ENCODE measurements around the gene UCP3.

The UCP3 gene, protein sequence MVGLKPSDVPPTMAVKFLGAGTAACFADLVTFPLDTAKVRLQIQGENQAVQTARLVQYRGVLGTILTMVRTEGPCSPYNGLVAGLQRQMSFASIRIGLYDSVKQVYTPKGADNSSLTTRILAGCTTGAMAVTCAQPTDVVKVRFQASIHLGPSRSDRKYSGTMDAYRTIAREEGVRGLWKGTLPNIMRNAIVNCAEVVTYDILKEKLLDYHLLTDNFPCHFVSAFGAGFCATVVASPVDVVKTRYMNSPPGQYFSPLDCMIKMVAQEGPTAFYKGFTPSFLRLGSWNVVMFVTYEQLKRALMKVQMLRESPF

DNA sequence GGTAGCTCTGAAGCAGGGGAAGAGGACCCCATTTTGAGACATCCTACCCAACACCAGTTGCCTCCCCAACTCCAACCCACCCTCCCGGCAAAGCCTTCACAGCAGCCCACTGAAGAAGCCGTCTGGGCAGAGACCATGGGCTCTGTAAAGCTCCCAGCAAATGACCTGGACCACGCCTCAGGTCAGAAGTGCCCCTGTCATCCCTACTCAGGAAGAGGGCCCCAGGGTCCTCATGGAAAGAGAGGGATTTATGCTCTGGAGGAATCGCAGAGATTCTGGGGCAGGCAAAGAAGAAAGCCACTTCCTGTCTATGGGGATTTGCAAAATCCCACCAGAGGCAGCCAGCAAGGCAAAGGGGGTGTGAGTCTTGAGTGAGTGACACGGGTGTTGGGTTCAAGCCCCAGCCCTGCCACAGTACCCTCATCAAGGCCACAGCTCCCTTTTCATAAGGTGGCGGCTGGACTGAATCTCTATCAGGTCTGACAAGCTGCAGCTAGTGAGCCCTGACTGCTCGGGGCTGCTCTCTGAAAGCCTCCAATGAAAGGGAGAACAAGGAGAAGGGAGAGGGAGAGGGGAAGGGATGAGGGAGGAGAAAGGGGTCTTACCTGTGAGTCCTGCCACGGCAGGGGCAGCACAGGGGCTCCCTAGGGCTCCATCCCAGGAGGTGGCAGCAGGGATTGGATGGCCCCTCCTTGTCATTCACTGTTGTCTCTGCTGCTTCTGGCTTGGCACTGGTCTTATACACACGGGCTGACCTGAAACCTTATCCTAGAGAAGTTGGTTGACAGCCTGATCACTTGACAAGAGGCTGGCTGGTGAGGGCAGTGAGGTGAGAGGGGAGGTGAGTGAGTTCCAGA lies at the start of gene UCP3:
Gene UCP3, minus strand, starts transcription at position 713 of the 857 bp plus-strand sequence. CDS start 2,043 bp downstream, outside the sequence.
- DNase-seq (ENCODE audit: low read depth in 3 of 3) = no peak

DNA sequence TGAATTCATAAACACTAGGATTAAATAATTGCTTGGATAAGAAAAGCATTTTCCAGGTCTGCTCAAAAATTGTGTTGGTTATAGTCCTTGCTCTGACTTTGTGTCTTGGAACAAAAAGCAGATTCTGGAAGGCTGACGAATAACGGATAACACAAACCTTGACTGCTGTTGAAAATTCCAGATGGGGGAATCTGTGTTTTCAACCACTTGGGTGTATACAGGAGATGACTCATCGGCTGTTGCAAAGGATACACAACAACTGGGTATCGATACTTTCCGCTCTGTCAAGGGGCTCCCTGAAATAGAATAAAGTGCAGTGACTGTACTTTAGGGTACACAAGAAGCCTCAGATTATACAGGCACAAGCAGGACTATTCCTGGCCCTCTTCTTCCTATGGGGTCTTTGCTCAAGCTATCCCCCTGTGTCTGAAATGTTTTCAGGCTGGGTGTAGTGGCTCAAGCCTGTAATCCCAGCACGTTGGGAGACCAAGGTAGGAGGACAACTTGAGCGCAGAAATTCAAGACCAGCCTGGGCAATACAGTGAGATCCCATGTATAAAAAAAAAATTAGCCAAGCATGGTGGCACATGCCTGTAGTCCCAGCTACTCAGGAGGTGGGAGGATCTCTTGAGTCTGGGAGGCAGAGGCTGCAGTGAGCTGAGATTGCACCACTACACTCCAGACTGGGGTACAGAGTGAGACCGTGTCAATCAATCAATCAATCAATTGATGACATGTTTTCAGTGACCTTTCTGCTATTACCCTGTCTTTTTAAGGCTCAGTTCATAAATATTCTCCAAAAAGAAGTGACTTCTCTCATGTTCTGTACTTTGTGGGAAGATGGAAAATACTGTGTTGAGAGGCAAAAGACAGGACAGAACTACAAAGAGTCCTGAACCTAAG lies 48.6 kb upstream of the UCP3 start:
- DNase-seq (ENCODE audit: low read depth in 3 of 3) = no peak

DNA sequence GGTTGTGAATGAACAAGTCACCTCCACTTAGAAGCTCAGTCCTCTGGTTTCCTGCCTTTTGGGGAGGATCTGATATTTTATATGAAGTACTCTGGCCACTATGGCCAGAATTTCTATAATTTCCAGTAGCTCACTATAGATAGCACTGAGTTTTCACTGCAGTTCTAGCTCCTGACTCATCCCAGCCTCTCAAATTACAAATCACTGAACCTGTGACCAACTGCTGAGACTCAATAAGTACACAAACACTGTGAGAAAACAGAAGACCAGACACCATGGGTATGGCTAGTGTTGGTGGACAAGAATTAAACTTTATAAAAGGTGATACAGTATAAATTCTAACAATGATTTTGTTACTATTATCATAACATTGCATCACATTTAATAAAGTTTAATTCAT lies 47.1 kb upstream of the UCP3 start:
- no peak for DNase-seq (ENCODE audit: low read depth in 3 of 3)

DNA sequence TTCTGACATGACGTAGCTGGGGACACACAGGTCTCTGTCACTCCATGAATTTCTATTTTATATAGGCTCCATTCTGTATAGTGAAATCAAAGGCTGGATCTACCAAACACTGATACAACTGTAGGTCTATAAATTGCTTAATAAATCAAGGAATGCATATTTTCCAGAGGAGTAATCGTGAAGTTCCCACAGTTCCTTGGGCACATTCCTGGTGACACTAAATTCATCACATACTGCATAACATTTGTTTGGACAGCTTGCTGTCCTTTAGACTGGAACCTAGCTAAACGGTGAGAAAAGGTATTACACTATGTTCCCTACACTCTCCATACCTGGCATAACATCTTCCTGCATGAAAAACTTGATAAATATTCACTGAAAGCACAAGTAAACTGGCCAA lies 41.6 kb upstream of the UCP3 start:
- no peak for DNase-seq (ENCODE audit: low read depth in 3 of 3)

DNA sequence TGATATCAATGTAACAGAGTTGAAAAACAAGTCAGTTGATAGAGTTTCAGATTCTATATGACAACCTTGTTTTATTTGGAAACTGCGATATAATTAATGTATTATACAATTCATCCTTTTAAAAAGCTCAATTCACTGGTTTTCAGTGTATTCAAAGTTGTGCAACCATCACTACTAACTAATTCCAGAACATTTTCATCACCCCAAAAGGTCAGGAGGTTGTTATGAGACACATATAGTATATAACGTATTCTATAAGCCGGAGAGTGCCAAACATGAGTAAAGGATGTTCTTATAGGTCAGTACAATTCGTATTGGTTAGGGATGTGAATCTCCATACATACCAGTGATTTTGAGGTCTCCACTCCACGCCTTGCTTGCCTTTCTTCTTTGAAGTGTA lies 40.1 kb upstream of the UCP3 start:
- DNase-seq (ENCODE audit: low read depth in 3 of 3) = no peak

DNA sequence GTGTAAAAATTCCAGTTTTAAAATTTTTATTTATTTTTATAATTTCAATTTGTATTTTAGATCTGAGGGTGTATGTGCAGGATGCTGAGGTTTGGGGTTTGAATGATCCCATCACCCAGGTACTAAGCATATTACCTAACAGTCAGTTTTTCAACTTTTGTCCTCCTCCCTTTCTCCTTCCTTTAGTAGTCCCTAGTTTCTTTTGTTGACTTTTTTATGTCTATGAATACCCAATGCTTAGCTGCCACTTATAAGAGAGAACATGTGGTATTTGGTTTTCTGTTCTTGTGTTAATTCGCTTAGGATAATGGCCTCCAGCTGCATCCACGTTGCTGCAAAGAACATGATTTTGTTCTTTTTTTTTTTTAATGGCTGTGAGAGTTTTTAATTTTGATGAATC lies 35.7 kb upstream of the UCP3 start:
- DNase-seq (ENCODE audit: low read depth in 3 of 3) = no peak

DNA sequence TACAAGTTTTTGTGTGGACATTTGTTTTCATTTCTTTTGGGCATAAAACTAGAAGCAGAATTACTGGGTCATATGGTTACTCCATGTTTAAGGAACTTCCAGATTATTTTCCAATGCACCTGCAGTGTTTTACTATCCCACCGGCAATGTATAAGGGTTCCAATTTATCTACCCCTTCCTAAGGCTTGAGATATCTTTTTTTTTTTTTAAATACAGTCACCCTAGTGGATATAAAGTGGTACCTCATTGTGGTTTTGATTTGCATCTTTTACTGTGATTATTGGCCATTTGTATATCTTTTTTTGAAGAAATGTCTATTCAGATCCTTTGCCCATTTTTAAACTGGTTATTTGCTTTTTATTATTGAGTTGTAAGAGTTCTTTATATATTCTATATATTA lies 34.6 kb upstream of the UCP3 start:
- DNase-seq (ENCODE audit: low read depth in 3 of 3) = no peak

DNA sequence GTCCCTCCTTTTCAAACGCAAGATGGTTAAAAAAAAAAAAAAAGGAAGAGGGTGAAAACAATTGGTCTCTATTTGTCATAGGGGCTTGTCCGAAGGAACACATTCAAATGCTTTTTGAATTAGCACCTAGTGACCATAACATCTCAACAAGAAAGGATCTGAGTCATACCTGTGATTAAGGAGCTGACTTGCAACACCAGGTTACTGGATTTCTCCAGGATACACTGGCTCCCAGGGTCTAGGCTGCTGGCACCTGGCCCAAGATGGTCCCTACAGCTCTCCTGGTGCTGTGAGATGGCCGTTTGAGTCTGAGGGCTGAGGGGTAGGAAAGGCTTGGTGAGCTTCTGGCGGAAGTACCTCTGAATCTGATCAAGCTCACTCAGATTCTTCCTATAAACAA lies 28.4 kb upstream of the UCP3 start:
- DNase-seq (ENCODE audit: low read depth in 3 of 3) = no peak

DNA sequence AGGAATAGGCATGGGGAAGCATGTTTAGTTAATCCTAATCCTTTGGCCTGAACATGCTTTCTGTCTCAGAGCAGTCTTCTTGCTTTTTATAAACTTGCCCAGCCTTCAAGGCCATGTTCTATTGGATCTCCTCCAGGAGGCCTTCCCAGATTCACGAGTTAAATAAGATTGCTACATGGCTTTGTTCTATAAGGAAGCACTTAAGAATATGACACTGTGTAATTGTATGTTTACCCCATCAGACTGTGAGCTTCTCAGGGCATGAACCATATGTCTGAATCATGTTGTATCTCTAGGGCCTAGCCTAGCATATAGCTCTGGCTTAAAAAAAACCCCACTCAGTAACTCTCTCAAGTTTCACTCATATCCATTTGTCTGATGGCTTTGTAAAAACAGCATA lies 26.4 kb upstream of the UCP3 start:
- no peak for DNase-seq (ENCODE audit: low read depth in 3 of 3)

DNA sequence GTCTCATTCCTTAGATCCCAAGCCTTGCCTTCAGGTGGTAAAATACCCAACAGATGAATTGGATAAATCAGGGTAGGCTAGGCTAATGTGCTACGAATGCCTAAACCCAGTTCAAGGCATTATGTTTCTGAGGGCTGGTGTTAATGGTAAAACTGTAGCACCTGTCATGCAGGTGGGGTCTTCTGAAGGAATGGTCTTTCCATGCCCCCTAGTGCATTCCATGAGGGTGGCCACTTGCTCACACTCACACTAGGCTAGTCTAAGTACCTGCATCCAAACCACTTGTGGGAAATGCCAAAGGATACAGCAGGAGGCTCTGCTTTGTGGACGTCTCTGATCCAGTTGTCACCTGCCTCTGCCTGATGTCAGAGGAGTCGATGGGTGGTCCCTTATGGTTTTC lies 24.2 kb upstream of the UCP3 start:
- no peak for DNase-seq (ENCODE audit: low read depth in 3 of 3)

DNA sequence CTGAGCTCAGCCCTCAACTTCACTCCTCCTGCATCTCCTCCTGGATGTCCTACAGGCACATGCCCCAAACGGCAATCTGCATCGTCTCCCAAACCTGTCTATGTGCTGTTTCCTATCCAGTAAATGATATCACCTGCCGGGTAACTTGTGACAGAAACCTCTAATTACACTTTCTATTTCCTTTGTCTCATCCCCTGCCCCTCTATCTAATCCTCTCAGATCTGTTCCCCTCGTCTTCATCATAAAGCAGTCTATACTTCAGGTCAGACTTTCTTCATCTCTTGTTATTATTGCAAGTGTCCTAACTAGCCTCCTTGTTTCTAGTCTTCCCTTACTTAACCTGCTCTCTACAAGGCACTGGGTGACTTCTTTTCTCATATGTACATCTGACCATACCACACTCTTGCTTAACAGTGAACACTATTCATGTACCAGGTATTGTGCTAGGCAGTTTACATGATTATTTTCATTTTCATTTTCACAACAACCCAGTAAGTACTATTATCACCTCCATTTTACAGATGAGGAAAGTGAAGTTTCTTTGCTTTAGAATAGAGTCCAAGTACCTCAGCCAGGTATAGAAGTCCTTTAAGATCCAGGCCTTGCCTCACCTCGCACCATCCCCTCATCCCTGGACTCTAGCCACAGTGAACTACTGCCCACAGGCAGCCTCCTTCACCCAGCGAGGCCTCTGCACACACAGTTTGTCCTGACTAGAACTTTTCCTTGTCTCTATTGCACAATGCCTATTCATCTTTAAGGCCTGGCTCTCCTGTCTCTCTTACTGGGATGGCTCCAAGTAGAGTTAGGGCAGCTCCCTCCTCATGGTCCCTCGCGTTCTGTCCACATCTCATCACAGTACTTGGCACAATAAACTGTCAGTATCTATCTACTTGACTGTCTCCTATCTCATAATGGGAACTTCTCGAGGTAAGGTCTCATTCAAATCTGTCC lies 22.1 kb upstream of the UCP3 start:
- DNase-seq (ENCODE audit: low read depth in 3 of 3) = no peak

DNA sequence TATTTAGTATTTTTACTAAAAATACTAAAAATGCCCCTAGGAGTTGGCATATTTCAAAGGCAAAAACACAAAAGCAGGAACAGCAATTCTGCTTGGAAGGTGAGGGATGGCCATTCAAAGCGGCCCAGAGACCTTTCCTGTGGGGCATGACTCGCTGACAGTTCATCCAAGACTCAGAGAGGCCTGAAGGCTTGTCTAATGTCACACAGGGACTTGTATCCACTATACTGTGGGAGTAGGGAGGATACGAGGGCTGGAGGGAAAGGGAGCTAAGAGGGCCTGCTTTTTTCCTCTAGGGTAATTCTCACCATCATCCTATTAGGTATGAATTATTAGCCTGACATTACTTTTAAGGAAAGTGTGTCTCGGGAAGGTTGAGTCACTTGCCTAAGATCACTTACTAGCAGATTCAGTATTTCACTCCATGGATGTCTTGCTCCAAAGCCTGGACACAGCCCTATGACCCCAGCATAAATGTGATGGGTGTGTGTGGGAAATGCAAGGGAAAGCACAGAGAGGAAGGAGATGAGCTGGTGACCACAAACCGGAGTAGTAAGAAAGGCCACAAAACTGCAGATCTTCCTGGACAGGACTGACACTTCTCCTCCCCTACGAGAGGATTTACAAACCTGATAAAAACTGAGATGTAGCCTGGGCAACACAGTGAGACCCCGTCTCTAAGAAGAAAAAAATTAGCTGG lies 16.7 kb upstream of the UCP3 start:
- DNase-seq (ENCODE audit: low read depth in 3 of 3) = no peak

DNA sequence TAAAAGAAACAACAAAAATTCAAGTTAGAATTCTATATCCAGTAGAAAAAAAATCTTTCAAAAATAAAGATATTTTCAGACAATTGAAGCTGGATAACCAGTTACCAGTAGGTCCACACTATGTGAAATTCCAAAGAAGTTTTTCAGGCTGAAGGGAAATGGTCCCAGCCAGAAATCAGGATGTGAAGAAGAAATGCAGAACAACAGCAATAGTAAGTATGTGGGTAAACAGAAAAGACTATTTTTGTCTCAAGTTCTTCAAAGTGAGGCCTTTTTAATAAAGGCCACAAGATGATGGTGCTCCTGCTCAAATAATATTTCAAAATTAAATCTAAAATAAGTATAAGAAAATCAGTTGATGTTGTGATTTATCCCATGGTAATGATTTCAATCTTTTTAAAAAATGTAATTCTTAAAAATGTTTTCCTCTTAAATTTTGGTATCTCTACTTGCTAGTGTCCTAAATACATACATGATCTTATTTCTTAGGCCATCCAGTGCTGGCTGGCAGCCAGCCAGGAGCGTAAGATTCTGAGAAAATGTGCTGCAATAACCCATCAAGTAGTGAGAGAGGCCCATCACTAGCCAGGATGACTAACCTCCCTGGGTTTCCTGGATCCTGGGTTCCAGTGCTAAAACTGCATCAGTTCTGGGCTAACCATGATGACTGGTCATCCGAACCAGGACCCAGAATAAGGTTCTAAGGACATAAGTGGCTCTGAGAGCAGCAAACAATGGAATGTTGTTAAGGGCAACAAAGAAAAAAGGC lies 15.6 kb upstream of the UCP3 start:
- peak in 2 of 3 donors; percentile 26 to 50 for DNase-seq (ENCODE audit: low read depth in 3 of 3)

DNA sequence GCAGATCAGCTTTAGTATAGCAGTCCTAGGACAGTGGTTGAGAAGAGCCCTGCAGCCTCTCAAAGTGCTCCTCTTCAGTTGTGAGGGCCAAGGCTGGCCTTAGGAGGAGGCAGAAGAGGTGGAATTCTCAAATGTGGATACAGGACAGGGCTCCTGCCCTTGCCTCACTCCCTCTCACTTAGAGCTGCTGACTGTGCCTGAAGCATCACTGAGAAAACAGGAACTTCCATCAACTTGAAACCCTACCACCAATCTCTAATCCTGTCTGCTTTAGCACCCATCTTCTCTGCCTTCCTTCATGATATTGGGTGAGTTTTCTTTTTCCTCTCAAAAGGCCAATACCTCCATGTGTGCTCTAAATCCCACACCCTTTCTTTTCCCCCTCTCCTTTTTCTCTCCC lies 14.4 kb upstream of the UCP3 start:
- no peak for DNase-seq (ENCODE audit: low read depth in 3 of 3)

DNA sequence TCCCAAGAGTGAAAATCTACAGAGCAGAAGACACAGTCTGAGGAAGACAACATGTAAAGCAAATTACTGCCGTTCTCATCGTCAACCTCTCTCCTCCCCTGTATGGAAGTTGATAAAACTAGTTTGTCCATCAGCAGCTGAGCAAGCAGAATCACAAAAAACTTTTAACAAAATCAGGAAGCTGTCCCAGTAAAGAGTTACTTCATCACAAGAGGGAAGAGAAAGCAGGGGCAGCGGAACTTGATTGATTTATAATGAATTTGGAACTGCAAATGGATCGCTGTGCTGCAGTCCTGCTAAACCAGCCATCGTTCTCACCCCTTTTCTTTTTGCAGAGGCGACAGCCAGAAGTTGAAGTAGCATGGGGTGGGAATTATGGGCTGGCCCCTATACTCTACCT lies 13.7 kb upstream of the UCP3 start:
- DNase-seq (ENCODE audit: low read depth in 3 of 3) = no peak

DNA sequence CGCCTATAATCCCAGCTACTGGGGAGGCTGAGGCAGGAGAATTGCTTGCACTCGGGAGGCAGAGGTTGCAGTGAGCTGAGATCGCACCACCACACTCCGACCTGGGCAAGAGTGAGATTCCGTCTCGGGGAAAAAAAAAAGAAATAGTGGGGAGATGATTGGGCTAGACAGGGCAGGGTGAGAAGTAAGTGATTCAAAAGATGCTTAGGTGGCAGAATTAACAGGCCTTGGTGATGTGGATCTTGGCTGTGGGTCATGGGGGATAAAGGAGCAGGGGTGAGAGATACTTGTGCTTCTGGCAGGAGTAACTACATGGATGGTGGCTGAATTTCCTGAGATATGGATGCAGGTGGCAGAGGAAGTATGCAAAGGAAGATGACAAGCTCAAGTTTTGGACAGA lies 13.1 kb upstream of the UCP3 start:
- DNase-seq (ENCODE audit: low read depth in 3 of 3) = no peak

DNA sequence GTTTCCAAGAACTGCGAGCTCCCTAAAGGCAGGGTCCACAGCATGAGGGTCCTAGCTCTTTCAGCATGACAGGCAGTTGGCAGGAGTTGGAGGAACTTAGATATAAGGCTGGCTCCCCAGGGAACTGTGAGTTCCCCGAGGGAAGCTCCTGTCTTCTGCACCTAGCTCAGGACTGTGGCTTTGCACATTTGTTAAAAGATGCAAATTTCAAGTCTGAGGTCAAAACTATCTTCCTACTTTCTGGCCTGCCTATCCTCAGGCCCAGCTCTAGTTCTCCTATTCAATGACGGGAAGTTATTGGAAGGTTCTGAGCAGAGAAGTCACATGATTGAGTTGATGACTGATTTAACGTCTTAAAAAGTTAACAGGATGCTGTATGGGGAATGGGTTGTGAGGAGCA lies 11.7 kb upstream of the UCP3 start:
- no peak for DNase-seq (ENCODE audit: low read depth in 3 of 3)

DNA sequence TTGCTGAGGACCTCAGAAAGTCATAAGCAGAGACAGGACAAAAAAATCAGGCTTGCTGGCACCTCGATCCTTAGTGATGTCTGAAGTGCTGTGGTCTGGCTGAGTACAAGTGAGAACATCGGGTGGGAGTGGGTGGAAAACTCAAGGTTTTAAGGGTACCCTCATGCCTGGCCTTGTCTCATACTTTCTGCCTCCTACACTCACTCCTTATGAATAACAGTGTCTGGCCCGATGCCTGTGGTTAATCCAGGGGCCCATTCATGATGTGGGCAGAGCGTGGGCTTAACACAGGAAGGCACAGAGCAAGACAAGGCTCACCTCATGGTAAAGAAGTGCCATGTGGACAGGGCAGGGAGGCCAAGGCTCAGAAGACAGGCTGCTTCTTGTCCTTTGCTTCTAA lies 11.0 kb upstream of the UCP3 start:
- DNase-seq (ENCODE audit: low read depth in 3 of 3) = peak; percentile 63 to 76 (median 67)

DNA sequence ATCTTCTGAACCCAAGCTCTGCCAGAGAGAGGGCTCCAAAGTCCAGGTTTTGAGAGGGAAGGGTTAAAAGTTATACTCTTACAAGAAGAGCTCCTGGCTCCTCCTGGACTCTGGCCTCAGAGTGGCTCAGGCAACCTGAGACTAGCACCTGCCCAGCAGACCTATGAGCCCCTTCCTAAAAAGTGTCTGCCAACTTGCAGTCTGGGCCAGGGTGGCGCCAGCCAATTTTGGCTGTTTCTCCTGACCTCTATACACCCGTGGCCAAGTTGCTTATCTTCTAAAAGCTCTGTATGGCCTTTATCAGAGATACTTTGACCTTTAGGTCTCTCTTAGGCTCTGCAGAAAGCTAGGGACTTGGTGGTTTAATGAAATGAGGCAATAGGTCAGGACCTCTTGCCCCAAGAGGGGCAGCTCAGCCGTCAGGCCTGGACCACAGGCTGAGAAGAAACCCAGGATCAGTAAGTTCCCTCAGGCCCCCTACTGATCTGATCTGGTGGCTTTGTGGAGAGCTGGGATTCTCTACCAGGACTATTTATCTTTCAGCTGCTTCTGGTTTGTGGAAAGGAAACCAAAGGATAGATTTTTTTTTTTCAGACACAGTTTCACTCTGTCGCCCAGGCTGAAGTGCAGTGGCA lies 10.3 kb upstream of the UCP3 start:
- no peak for DNase-seq (ENCODE audit: low read depth in 3 of 3)

All from stimulated activated CD4-positive, alpha-beta T cell treated with anti-CD3 and anti-CD28 coated beads, TNF-alpha, amount 100 ng/mL, for 48 hours (primary cell).